ENCODE results near the gene RHCE. TPM values are rescaled to one million over a fixed set of nuclear protein-coding genes. Genes with fewer than 3 reads are reported as not detected.

The RHCE gene
- polyA plus RNA-seq, 3 donors: 0.47 TPM; not detected in 2

GRCh38 chr1:25443030-25443699 is 22.5 kb upstream of the RHCE start:
- Histone ChIP-seq H3K27me3 (ENCODE audit: control insufficient read depth in 2 of 2, insufficient read depth in 2 of 2, low read length in 2 of 2) (no peaks in the 10 kb centered on the region), H3K4me3 (replicated peaks in 1 of 3; ENCODE audit: low read depth in 2 of 3, low read length in 3 of 3) (no peak overlapping the region), H3K9me3 (replicated peaks in 1 of 2; ENCODE audit: control insufficient read depth in 1 of 2, insufficient read depth in 1 of 2, low read length in 2 of 2) (no peaks in the 10 kb centered on the region), H3K27ac (ENCODE audit: low read depth in 1 of 2, low read length in 2 of 2) (no peak overlapping the region), H3K79me2 (ENCODE audit: insufficient read depth, low read length) (peaks cover 77% of the 10 kb centered on the region), H4K20me1 (ENCODE audit: insufficient read depth, low read length) (peaks cover 38% of the 10 kb centered on the region), H3K4me1 (ENCODE audit: control insufficient read depth in 1 of 2, insufficient read depth in 2 of 2, low read length in 2 of 2) (no peaks in the 10 kb centered on the region), H3K4me2 (replicated peaks; ENCODE audit: extremely low read depth, low read length, poor library complexity, severe bottlenecking) (no peak overlapping the region), H2AFZ (ENCODE audit: insufficient read depth, low read depth, low read length, poor library complexity, severe bottlenecking) (no peak overlapping the region), H3K36me3 (replicated peaks in 1 of 2; ENCODE audit: control insufficient read depth in 1 of 2, insufficient read depth in 2 of 2, low read length in 2 of 2) (peaks cover 2 to 17% of the 10 kb centered on the region in 2 donors), H3K9ac (ENCODE audit: insufficient read depth, low read length, poor library complexity, severe bottlenecking) (no peak overlapping the region)
- TF ChIP-seq, protein P1, sequence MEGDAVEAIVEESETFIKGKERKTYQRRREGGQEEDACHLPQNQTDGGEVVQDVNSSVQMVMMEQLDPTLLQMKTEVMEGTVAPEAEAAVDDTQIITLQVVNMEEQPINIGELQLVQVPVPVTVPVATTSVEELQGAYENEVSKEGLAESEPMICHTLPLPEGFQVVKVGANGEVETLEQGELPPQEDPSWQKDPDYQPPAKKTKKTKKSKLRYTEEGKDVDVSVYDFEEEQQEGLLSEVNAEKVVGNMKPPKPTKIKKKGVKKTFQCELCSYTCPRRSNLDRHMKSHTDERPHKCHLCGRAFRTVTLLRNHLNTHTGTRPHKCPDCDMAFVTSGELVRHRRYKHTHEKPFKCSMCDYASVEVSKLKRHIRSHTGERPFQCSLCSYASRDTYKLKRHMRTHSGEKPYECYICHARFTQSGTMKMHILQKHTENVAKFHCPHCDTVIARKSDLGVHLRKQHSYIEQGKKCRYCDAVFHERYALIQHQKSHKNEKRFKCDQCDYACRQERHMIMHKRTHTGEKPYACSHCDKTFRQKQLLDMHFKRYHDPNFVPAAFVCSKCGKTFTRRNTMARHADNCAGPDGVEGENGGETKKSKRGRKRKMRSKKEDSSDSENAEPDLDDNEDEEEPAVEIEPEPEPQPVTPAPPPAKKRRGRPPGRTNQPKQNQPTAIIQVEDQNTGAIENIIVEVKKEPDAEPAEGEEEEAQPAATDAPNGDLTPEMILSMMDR (IDR thresholded peaks at IDR 0.05): no peak
- Mint-ChIP-seq H3K4me3 (no peak overlapping the region), H3K4me1 (peaks cover 7% of the 10 kb centered on the region), H3K36me3 (peaks cover 18 to 21% of the 10 kb centered on the region in 2 donors), H3K27me3 (ENCODE audit: low read depth in 3 of 3) (no peaks in the 10 kb centered on the region), H3K27ac (no peak overlapping the region), H3K9me3 (peaks cover 0 to 5% (median 0%) of the 10 kb centered on the region in 7 donors)
- 92% methylated on average over 3 of the region's 4 CpGs for WGBS (ENCODE audit: insufficient coverage)
- intact Hi-C loops (cut with micrococcal nuclease): no loop called here
- no peak for DNase-seq

GRCh38 chr1:25442178-25442577 is 21.6 kb upstream of the RHCE start:
- Mint-ChIP-seq H3K4me3 (no peak overlapping the region), H3K27ac (no peak overlapping the region), H3K4me1 (peaks cover 7% of the 10 kb centered on the region), H3K27me3 (ENCODE audit: low read depth in 3 of 3) (no peaks in the 10 kb centered on the region), H3K36me3 (peaks cover 13 to 23% of the 10 kb centered on the region in 2 donors), H3K9me3 (peaks cover 0 to 5% (median 0%) of the 10 kb centered on the region in 7 donors)
- DNase-seq: no peak
- H3K4me3 ChIP-seq (replicated peaks in 1 of 3; ENCODE audit: low read depth in 2 of 3, low read length in 3 of 3): no peak overlapping the region
- no peak overlapping the region for H3K27ac ChIP-seq (ENCODE audit: low read depth in 1 of 2, low read length in 2 of 2)
- H3K4me2 ChIP-seq (replicated peaks; ENCODE audit: extremely low read depth, low read length, poor library complexity, severe bottlenecking): no peak overlapping the region
- intact Hi-C loops (cut with micrococcal nuclease): no loop called here
- TF ChIP-seq, protein P1 (IDR thresholded peaks at IDR 0.05): no peak
- H3K36me3 ChIP-seq (replicated peaks in 1 of 2; ENCODE audit: control insufficient read depth in 1 of 2, insufficient read depth in 2 of 2, low read length in 2 of 2): peaks cover 0 to 13% of the 10 kb centered on the region in 2 donors
- H2AFZ ChIP-seq (ENCODE audit: insufficient read depth, low read depth, low read length, poor library complexity, severe bottlenecking): no peak overlapping the region
- peaks cover 87% of the 10 kb centered on the region for H3K79me2 ChIP-seq (ENCODE audit: insufficient read depth, low read length)
- H3K4me1 ChIP-seq (ENCODE audit: control insufficient read depth in 1 of 2, insufficient read depth in 2 of 2, low read length in 2 of 2): no peaks in the 10 kb centered on the region
- H3K9me3 ChIP-seq (replicated peaks in 1 of 2; ENCODE audit: control insufficient read depth in 1 of 2, insufficient read depth in 1 of 2, low read length in 2 of 2): no peaks in the 10 kb centered on the region
- no peak overlapping the region for H3K9ac ChIP-seq (ENCODE audit: insufficient read depth, low read length, poor library complexity, severe bottlenecking)
- H3K27me3 ChIP-seq (ENCODE audit: control insufficient read depth in 2 of 2, insufficient read depth in 2 of 2, low read length in 2 of 2): no peaks in the 10 kb centered on the region
- 100% methylated on average over 1 of the region's 1 CpG for WGBS (ENCODE audit: insufficient coverage)
- peaks cover 45% of the 10 kb centered on the region for H4K20me1 ChIP-seq (ENCODE audit: insufficient read depth, low read length)

Data from CD14-positive monocyte (primary cell).